ENCODE results near the gene ANTXR1. TPM values are rescaled to one million over a fixed set of nuclear protein-coding genes. Genes with fewer than 3 reads are reported as not detected.

Gene ANTXR1
- total RNA-seq, 1 donor from 2014 or later = 144 TPM

- Mint-ChIP-seq H3K4me3 (no peak overlapping the region), H3K4me1 (peaks cover 18% of the 10 kb centered on the region), H3K9me3 (peaks cover 20% of the 10 kb centered on the region), H3K27ac (no peak overlapping the region), H3K27me3 (ENCODE audit: low read depth) (no peaks in the 10 kb centered on the region), H3K36me3 (peaks cover 30% of the 10 kb centered on the region)
- no peak for TF ChIP-seq CTCF (IDR thresholded peaks at IDR 0.05; ENCODE audit: unreplicated experiment)
- DNase-seq (ENCODE audit: low spot score in 2 of 2, unreplicated experiment in 2 of 2) = no peak
Measured at GRCh38 chr2:69065735-69066336, 52.9 kb downstream of the ANTXR1 start.

GRCh38 chr2:69067026-69067630 is 54.1 kb downstream of the ANTXR1 start:
- H3K4me1 Mint-ChIP-seq = peaks cover 5% of the 10 kb centered on the region
- peaks cover 30% of the 10 kb centered on the region for H3K36me3 Mint-ChIP-seq
- H3K9me3 Mint-ChIP-seq = peaks cover 20% of the 10 kb centered on the region
- no peak for TF ChIP-seq CTCF (IDR thresholded peaks at IDR 0.05; ENCODE audit: unreplicated experiment)
- no peak overlapping the region for H3K4me3 Mint-ChIP-seq
- H3K27ac Mint-ChIP-seq = no peak overlapping the region
- no peak for DNase-seq (ENCODE audit: low spot score in 2 of 2, unreplicated experiment in 2 of 2)
- no peaks in the 10 kb centered on the region for H3K27me3 Mint-ChIP-seq (ENCODE audit: low read depth)

DNA sequence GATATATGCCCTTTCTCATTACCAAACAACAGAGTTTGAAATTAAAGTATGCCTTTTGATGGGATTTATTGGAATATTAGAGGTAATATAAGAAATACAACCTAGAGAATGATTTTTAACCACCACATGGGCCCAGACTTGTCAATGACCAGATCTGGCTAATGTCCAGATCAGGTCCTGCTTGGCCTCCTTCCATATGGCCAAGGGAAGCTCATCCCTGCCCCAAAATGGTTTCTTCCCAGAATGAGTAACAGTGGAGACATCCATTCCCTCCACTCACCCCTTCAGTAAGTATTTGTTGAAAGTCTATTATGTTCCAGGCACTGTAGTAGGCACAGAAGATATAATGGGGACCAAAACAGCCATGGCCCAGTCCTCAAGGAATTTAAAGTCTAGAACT is 54.9 kb downstream of the ANTXR1 start:
- no peak overlapping the region for H3K4me3 Mint-ChIP-seq
- H3K9me3 Mint-ChIP-seq = peaks cover 20% of the 10 kb centered on the region
- H3K27me3 Mint-ChIP-seq (ENCODE audit: low read depth) = no peaks in the 10 kb centered on the region
- no peaks in the 10 kb centered on the region for H3K4me1 Mint-ChIP-seq
- no peak overlapping the region for H3K27ac Mint-ChIP-seq
- DNase-seq (ENCODE audit: low spot score in 2 of 2, unreplicated experiment in 2 of 2) = no peak
- H3K36me3 Mint-ChIP-seq = peaks cover 25% of the 10 kb centered on the region
- no peak for TF ChIP-seq CTCF (IDR thresholded peaks at IDR 0.05; ENCODE audit: unreplicated experiment)

DNA sequence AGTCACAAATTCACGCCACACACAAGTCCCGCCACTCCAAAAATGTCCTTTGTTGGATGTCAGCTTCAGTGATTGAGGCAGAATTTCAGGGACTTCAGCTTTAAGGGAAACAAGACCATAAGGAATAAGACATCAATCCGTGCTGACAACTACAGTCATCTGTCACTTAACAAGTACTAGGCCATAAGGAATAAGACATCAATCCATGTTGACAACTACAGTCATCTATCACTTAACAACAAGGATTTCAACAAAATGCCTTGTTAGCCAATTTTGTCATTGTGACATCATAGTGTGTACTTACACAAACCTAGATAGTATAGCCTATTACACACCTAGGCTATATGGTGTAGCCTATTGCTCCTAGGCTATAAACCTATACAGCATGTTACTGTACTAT is 58.0 kb downstream of the ANTXR1 start:
- H3K27ac Mint-ChIP-seq = no peak overlapping the region
- DNase-seq (ENCODE audit: low spot score in 2 of 2, unreplicated experiment in 2 of 2) = no peak
- H3K9me3 Mint-ChIP-seq = no peaks in the 10 kb centered on the region
- TF ChIP-seq CTCF (IDR thresholded peaks at IDR 0.05; ENCODE audit: unreplicated experiment) = no peak
- H3K27me3 Mint-ChIP-seq (ENCODE audit: low read depth) = no peaks in the 10 kb centered on the region
- H3K4me1 Mint-ChIP-seq = peaks cover 14% of the 10 kb centered on the region
- peaks cover 23% of the 10 kb centered on the region for H3K36me3 Mint-ChIP-seq
- no peak overlapping the region for H3K4me3 Mint-ChIP-seq

- no peak for TF ChIP-seq CTCF (IDR thresholded peaks at IDR 0.05; ENCODE audit: unreplicated experiment)
- no peaks in the 10 kb centered on the region for H3K9me3 Mint-ChIP-seq
- no peak for DNase-seq (ENCODE audit: low spot score in 2 of 2, unreplicated experiment in 2 of 2)
- H3K27ac Mint-ChIP-seq = peak overlapping the region; percentile 85
- no peaks in the 10 kb centered on the region for H3K27me3 Mint-ChIP-seq (ENCODE audit: low read depth)
- peaks cover 33% of the 10 kb centered on the region for H3K36me3 Mint-ChIP-seq
- no peak overlapping the region for H3K4me3 Mint-ChIP-seq
- peaks cover 14% of the 10 kb centered on the region for H3K4me1 Mint-ChIP-seq
Measured at GRCh38 chr2:69073928-69074570, 61.1 kb downstream of the ANTXR1 start.
